Adrenal gland (tissue), 5 donors: ENCODE measurements around the gene ADD1.
"Not testable (repeated sequence)": the region's sequence is repeated elsewhere in the genome, so short reads cannot be mapped to it uniquely, and the experiment has no call there.

ENCODE experiments used
- CTCF ChIP-seq, 6 experiments: fragments of 450-650 bp in 4 of 6; fragments of 200-600 bp in 2 of 6; sonication (generic) in 1 of 6; IDR thresholded peaks; 1 replicate in 5 of 6; 2 replicates in 1 of 6; pipeline versions ENCODE4 v1.5.1 to v1.8.0; 2016 to 2021; ENCODE audit warnings: antibody characterized with exemption in 6 of 6, mild to moderate bottlenecking in 2 of 6, moderate library complexity in 1 of 6
- POLR2A ChIP-seq, 2 donors: fragments of 450-650 bp; IDR thresholded peaks; one replicate each; pipeline ENCODE4 v1.6.1; 2017; ENCODE audit warnings: antibody characterized with exemption in 2 of 2, mild to moderate bottlenecking in 2 of 2, moderate library complexity in 1 of 2
- donor health status: DM: no; HTN: no; CAD: no.

GRCh38 chr4:2945619-2946604 is 102.3 kb downstream of the ADD1 start:
- TF ChIP-seq CTCF, POLR2A (IDR thresholded peaks at IDR 0.05): not testable (repeated sequence)
